Ascending aorta (tissue), 2 donors: ENCODE data around the gene FOXN3. TPM values are rescaled to one million over a fixed set of nuclear protein-coding genes. Genes with fewer than 3 reads are reported as not detected.
A peak's percentile ranks its signal among the peaks of the same experiment; 100 is the strongest.

Source experiments
- DNase-seq, 2 donors: peaks; one replicate each; pipeline ENCODE4 v3.0.0-alpha.2; 2019; ENCODE audit warnings: low spot score in 2 of 2
- H3K27ac ChIP-seq, 2 donors: fragments of 200-600 bp; sonication (generic); one replicate each; pipeline ENCODE4 v1.5.1; 2016 to 2017; ENCODE audit warnings: mild to moderate bottlenecking in 1 of 2
- H3K27me3 ChIP-seq: fragments of 200-600 bp; sonication (generic); one replicate; pipeline ENCODE4 v1.5.1; 2017
- H3K36me3 ChIP-seq, 2 donors: fragments of 200-600 bp; sonication (generic); one replicate each; pipeline ENCODE4 v1.5.1; 2016
- H3K4me1 ChIP-seq, 2 donors: fragments of 200-600 bp; sonication (generic); one replicate each; pipeline ENCODE4 v1.5.1; 2016 to 2017; ENCODE audit warnings: mild to moderate bottlenecking in 1 of 2
- H3K4me3 ChIP-seq, 2 donors: fragments of 200-600 bp; sonication (generic); one replicate each; pipeline ENCODE4 v1.5.1; 2016 to 2017; ENCODE audit warnings: mild to moderate bottlenecking in 1 of 2
- H3K9me3 ChIP-seq, 2 donors: fragments of 200-600 bp; sonication (generic); one replicate each; pipeline ENCODE4 v1.5.1; 2016
- CTCF ChIP-seq, 3 experiments: fragments of 200-600 bp in 2 of 3; fragments of 450-650 bp in 1 of 3; sonication (generic) in 2 of 3; IDR thresholded peaks; one replicate each; pipeline ENCODE4 v1.5.1; 2016 to 2019; ENCODE audit warnings: antibody characterized with exemption in 3 of 3, mild to moderate bottlenecking in 1 of 3, moderate library complexity in 1 of 3
- intact Hi-C: fragments of 100-400 bp; cut with DNase I; formaldehyde crosslinking; loops from one replicate; pipeline ENCODE4 v1.15.1; 2023
- total RNA-seq: library from RNA; depleted of rRNA; stranded (reverse); fragments of >200 nt; gene quantifications from one replicate; pipeline ENCODE4 v1.1.0, GENCODE V29; 2016

FOXN3 gene
- total RNA-seq, 1 donor from 2014 or later = 96.3 TPM

- intact Hi-C loops = no loop called here
- no peak for DNase-seq
- no peak overlapping the region for H3K4me3 ChIP-seq
Measured at GRCh38 chr14:89365061-89365801, 51.8 kb downstream of the FOXN3 start.

GRCh38 chr14:89364316-89364715 lies 52.7 kb downstream of the FOXN3 start:
- intact Hi-C loops = no loop called here
- peaks cover 5 to 44% of the 10 kb centered on the region in 2 donors for H3K4me1 ChIP-seq
- no peak overlapping the region for H3K27ac ChIP-seq
- no peaks in the 10 kb centered on the region for H3K36me3 ChIP-seq
- TF ChIP-seq CTCF (IDR thresholded peaks at IDR 0.05) = no peak
- no peaks in the 10 kb centered on the region for H3K27me3 ChIP-seq
- no peaks in the 10 kb centered on the region for H3K9me3 ChIP-seq
- H3K4me3 ChIP-seq = no peak overlapping the region
- DNase-seq = no peak

More at GRCh38 chr14:89365061-89365801, 51.8 kb downstream of the FOXN3 start:
- Histone ChIP-seq H3K9me3 (no peaks in the 10 kb centered on the region), H3K27me3 (no peaks in the 10 kb centered on the region), H3K36me3 (no peaks in the 10 kb centered on the region), H3K4me1 (peaks cover 5 to 38% of the 10 kb centered on the region in 2 donors), H3K27ac (peak overlapping the region in 1 of 2 donors; percentile 16)
- no peak for TF ChIP-seq CTCF (IDR thresholded peaks at IDR 0.05)

- Histone ChIP-seq H3K4me1 (peaks cover 5 to 27% of the 10 kb centered on the region in 2 donors), H3K9me3 (no peaks in the 10 kb centered on the region), H3K27me3 (no peaks in the 10 kb centered on the region), H3K36me3 (no peaks in the 10 kb centered on the region), H3K27ac (peak overlapping the region; percentile 69 to 81), H3K4me3 (no peak overlapping the region)
- intact Hi-C loops = no loop called here
- no peak for DNase-seq
- TF ChIP-seq CTCF (IDR thresholded peaks at IDR 0.05) = no peak
Measured at GRCh38 chr14:89360277-89360676, 56.8 kb downstream of the FOXN3 start.

- no peaks in the 10 kb centered on the region for H3K9me3 ChIP-seq
- H3K27me3 ChIP-seq = no peaks in the 10 kb centered on the region
- TF ChIP-seq CTCF (IDR thresholded peaks at IDR 0.05) = no peak
- H3K4me3 ChIP-seq = no peak overlapping the region
- intact Hi-C loops = loop anchor here (5.0 kb wide), 1 partner anchor 52 kb away; no protein-coding TSS in a partner anchor
- peak overlapping the region; percentile 69 to 81 for H3K27ac ChIP-seq
- H3K36me3 ChIP-seq = no peaks in the 10 kb centered on the region
- H3K4me1 ChIP-seq = peaks cover 5 to 20% of the 10 kb centered on the region in 2 donors
- DNase-seq = peak in 1 of 2 donors; percentile 78
Measured at GRCh38 chr14:89359477-89360222, 57.4 kb downstream of the FOXN3 start.

GRCh38 chr14:89357655-89358297 lies 59.3 kb downstream of the FOXN3 start:
- TF ChIP-seq CTCF (IDR thresholded peaks at IDR 0.05) = no peak
- peaks cover 0 to 14% of the 10 kb centered on the region in 2 donors for H3K4me1 ChIP-seq

More at GRCh38 chr14:89357655-89358297, 59.3 kb downstream of the FOXN3 start:
- Histone ChIP-seq H3K4me3 (no peak overlapping the region), H3K36me3 (no peaks in the 10 kb centered on the region), H3K27ac (peak overlapping the region in 1 of 2 donors; percentile 26), H3K27me3 (no peaks in the 10 kb centered on the region), H3K9me3 (no peaks in the 10 kb centered on the region)
- DNase-seq = no peak
- intact Hi-C loops = loop anchor here (5.0 kb wide), 1 partner anchor 50 kb away; no protein-coding TSS in a partner anchor
